GM10266 (cell line): Measurements from ENCODE around the gene FAM72A.

Experiments
- DNase-seq: peaks from one replicate; pipeline ENCODE4 v3.0.0; 2012; ENCODE audit errors: extremely low spot score
- CTCF ChIP-seq: IDR thresholded peaks from 2 replicates; pipeline ENCODE4 v1.5.1; 2012; ENCODE audit warnings: mild to moderate bottlenecking, low read depth; ENCODE audit not compliant: control insufficient read depth, insufficient read depth; ENCODE audit errors: missing control alignments

The FAM72A gene

GRCh38 chr1:206136241-206136640 lies 66.4 kb downstream of the FAM72A start:
- TF ChIP-seq CTCF, result no peak
- no peak for DNase-seq
